DOHH2 (cell line): Measurements from ENCODE around the gene NAT8L.

Source experiments
- EZH2phosphoT487 ChIP-seq: fragments of 200-600 bp; sonication (generic); IDR thresholded peaks from 2 replicates; pipeline ENCODE4 v1.6.1; 2017; ENCODE audit warnings: borderline replicate concordance, mild to moderate bottlenecking, antibody characterized with exemption, low read length, moderate library complexity, mixed read lengths
- TF ChIP-seq, protein P1 (sequence below): fragments of 200-600 bp; sonication (generic); IDR thresholded peaks from one replicate; pipeline ENCODE4 v1.5.1; 2014; ENCODE audit warnings: antibody characterized with exemption, mild to moderate bottlenecking, low read depth, low read length; ENCODE audit not compliant: poor library complexity, severe bottlenecking

DNA sequence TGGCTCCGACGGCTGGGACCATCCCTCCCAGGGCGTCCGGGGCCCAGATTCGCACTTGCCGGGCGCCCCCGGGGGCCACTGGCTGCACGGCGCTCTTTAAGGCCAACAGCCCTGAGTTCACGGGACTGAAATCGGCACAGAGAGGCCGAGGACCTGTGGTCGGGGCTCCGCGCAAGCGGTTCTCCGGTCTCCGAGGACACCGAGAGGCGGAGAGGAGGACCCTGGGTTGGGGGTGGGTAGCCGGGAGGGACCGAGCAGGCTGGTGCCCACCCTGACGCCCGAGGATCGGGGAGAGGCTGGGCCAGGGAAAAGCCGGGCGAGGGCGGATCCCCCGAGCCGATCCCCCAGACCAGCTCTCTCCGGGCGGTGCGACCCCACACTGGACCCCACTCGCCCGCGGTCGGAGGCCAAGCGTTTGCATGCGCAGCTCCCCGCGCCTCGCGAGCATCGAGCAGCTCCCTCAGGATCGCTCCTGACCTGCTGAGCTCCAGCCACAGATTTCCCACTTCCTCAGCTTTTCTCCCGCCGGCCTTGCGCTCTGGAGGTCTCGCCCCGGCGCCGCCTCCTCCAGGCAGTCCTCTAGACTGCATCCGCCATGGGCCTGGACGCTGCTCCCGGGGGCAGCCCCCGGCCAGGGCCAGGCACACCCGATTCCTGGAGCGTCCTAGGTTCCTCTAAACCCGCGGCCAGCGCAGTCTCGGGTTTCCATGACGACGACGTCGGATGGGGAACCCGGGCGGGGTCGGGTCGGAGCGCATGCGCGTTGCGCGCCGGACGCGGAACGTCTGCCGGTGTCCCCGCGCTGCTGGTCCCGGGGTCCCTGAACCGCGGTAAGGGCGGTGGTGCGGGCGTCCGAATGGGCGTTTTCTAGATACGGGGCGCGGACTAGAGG, 17.6 kb upstream of the NAT8L start:
- TF ChIP-seq, protein P1, sequence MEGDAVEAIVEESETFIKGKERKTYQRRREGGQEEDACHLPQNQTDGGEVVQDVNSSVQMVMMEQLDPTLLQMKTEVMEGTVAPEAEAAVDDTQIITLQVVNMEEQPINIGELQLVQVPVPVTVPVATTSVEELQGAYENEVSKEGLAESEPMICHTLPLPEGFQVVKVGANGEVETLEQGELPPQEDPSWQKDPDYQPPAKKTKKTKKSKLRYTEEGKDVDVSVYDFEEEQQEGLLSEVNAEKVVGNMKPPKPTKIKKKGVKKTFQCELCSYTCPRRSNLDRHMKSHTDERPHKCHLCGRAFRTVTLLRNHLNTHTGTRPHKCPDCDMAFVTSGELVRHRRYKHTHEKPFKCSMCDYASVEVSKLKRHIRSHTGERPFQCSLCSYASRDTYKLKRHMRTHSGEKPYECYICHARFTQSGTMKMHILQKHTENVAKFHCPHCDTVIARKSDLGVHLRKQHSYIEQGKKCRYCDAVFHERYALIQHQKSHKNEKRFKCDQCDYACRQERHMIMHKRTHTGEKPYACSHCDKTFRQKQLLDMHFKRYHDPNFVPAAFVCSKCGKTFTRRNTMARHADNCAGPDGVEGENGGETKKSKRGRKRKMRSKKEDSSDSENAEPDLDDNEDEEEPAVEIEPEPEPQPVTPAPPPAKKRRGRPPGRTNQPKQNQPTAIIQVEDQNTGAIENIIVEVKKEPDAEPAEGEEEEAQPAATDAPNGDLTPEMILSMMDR, result no peak
- TF ChIP-seq EZH2phosphoT487, result peak; percentile 77; the same call in 1 of the 2 replicates
